ENCODE results near the gene TASOR2. TPM values are rescaled to one million over a fixed set of nuclear protein-coding genes. Genes with fewer than 3 reads are reported as not detected.

Gene TASOR2
- total and polyA plus RNA-seq, 4 donors = 12.3 to 108 (median 29.1) TPM

DNA sequence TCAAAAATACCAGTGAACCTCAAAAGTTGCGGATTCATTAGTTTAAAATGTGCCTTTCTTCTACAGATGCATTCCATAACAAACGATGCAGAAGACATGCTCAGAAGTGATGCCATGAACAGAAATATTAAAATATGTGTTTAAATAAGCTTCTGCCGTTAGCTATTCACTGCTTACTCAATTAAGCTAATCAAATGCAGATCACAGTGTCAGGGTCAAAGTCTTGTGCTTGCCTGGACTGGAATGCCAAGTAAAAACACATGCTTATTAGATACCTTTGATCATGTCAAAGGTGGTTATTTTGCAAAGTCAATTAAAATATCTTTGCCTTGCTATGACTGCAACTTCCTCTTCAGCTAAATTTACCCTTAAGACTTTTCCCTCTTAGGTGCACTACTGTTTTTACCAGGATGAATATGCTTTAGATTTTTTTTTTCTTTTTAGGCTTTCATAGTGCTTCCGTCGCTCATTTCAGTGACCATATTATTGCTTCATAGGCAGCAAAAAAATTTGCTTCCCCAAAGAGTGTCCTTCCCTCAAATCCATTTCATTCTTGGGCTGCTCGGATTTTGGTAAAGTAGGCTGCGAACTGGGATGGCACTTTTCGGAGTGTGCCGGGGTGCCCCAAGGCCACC is 19.1 kb upstream of the TASOR2 start:
- 23 to 28% methylated on average over 9 of the region's 9 CpGs for WGBS, 2 donors
- peak overlapping the region in 1 of 2 donors; percentile 59 for H3K27ac ChIP-seq (ENCODE audit: low read depth in 1 of 2, low read length in 1 of 2)
- ATAC-seq (ENCODE audit: insufficient read depth, low FRiP score) (no peak), DNase-seq (peak in 2 of 3 donors; percentile 25 to 40)
- no peaks in the 10 kb centered on the region for H3K36me3 ChIP-seq (ENCODE audit: control insufficient read depth in 4 of 4, insufficient read depth in 4 of 4, low read length in 4 of 4)
- no peaks in the 10 kb centered on the region for H3K9me3 ChIP-seq (ENCODE audit: control insufficient read depth in 4 of 4, insufficient read depth in 3 of 4, low read length in 3 of 4)
- peak overlapping the region; percentile 90 for H3K4me3 ChIP-seq
- TF ChIP-seq, protein P1, sequence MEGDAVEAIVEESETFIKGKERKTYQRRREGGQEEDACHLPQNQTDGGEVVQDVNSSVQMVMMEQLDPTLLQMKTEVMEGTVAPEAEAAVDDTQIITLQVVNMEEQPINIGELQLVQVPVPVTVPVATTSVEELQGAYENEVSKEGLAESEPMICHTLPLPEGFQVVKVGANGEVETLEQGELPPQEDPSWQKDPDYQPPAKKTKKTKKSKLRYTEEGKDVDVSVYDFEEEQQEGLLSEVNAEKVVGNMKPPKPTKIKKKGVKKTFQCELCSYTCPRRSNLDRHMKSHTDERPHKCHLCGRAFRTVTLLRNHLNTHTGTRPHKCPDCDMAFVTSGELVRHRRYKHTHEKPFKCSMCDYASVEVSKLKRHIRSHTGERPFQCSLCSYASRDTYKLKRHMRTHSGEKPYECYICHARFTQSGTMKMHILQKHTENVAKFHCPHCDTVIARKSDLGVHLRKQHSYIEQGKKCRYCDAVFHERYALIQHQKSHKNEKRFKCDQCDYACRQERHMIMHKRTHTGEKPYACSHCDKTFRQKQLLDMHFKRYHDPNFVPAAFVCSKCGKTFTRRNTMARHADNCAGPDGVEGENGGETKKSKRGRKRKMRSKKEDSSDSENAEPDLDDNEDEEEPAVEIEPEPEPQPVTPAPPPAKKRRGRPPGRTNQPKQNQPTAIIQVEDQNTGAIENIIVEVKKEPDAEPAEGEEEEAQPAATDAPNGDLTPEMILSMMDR (IDR thresholded peaks at IDR 0.05; ENCODE audit: control extremely low read depth, extremely low read depth) = no peak
- peak overlapping the region in 1 of 2 donors; percentile 49 for H3K9ac ChIP-seq (ENCODE audit: insufficient read depth in 1 of 2, low read length in 2 of 2)
- peaks cover 0 to 9% (median 7%) of the 10 kb centered on the region in 5 donors for H3K4me1 ChIP-seq (ENCODE audit: control insufficient read depth in 5 of 5, insufficient read depth in 5 of 5, low read length in 5 of 5)
- H3K27me3 ChIP-seq (ENCODE audit: control insufficient read depth in 3 of 3, insufficient read depth in 3 of 3, low read length in 2 of 3) = peaks cover 0 to 3% (median 0%) of the 10 kb centered on the region in 3 donors

DNA sequence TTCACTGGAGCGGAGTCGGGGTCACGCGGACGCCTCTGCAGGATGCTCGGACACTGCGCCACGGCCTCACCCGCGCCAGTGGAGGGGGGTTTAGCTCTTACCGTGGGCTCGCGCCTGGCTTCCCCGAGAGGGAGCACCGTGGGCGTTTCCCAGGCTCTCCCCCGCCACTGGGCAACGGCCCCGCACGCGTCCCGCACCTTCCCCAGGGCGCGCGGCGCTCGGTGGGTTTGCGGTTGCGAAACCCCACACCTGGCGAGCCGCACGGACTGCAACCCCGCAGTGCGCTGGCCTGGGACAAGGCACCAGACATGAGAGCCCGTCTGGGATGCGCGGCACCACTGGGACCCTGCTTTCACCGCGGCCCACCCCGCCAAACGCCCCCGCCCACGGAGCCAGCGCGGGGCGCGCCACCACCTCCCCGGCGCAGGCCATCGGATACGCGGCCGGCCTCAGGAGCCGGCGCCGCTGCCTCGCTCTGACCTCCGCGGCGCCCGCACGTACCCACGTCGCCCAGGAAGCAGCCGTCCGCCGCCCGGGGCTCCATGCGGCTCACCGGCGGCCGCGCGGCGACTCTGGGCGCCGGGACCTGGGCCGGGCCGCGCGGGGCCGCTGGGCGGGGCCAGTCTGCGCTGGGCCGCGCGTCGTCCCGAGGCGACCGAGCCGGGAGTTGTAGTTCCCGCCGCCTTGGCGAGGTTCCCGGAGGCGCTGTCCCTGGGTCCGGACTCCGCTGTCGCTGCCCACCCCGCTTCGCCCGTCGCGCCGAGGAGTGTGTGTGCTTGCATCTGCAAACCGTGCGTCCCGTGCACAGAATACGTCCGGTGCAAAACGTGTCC is 18.4 kb upstream of the TASOR2 start, which contains the start of gene ASB13:
Gene ASB13, minus strand, starts transcription at position 588 of the 833 bp plus-strand sequence. Its CDS starts 44 bp downstream, at position 544.
- no peaks in the 10 kb centered on the region for H3K36me3 ChIP-seq (ENCODE audit: control insufficient read depth in 4 of 4, insufficient read depth in 4 of 4, low read length in 4 of 4)
- 0% methylated on average over 101 to 112 of the region's 112 CpGs for WGBS, 2 donors
- H3K27ac ChIP-seq (ENCODE audit: low read depth in 1 of 2, low read length in 1 of 2) = peak within 1 kb of the TSS; percentile 59 to 61
- peak within 1 kb of the TSS; percentile 90 for H3K4me3 ChIP-seq
- H3K9me3 ChIP-seq (ENCODE audit: control insufficient read depth in 4 of 4, insufficient read depth in 3 of 4, low read length in 3 of 4) = no peaks in the 10 kb centered on the region
- TF ChIP-seq, protein P1 (IDR thresholded peaks at IDR 0.05; ENCODE audit: control extremely low read depth, extremely low read depth) = no peak
- H3K4me1 ChIP-seq (ENCODE audit: control insufficient read depth in 5 of 5, insufficient read depth in 5 of 5, low read length in 5 of 5) = peaks cover 0 to 9% (median 7%) of the 10 kb centered on the region in 5 donors
- H3K9ac ChIP-seq (ENCODE audit: insufficient read depth in 1 of 2, low read length in 2 of 2) = peak within 1 kb of the TSS in 1 of 2 donors; percentile 49
- DNase-seq (peak; percentile 73 to 83 (median 76)), ATAC-seq (ENCODE audit: insufficient read depth, low FRiP score) (peak; percentile 93)
- peaks cover 0 to 3% (median 0%) of the 10 kb centered on the region in 3 donors for H3K27me3 ChIP-seq (ENCODE audit: control insufficient read depth in 3 of 3, insufficient read depth in 3 of 3, low read length in 2 of 3)

DNA sequence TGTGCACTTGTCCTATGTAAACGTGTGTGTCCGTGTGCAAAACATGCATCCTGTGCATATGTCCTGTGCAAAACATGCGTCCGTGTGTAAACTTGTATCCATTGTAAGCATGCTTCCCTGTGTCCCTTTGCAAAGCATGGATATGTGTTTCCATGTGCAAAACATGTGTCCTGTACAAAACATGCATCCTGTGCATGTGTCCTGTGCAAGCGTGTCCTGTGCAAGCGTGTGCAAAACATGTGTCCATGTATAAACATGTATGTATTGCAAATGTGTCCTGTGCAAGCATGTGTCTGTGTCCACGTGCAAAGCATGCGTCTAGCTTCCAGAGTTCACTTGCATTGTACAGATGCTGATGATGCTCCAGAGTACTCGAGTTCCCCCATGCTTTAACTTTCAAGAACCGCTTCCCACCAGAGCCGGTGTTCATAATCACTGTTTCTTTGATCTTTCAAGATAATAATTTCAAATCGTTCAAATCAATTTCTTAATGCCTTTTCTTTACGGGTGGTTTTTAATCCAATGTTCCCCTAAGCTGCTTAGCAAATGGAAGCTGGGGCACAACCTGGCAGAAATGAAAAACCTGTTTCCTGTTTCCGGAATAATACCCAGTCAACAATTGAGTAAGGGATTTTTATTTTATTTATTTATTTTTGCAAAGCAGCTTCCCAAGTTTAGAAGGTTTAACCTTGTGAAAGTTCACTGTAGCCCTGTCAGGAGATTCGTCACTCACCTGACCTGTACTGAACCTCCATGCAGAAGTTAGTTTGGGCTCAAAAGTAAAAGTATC is 17.6 kb upstream of the TASOR2 start:
- H3K4me1 ChIP-seq (ENCODE audit: control insufficient read depth in 5 of 5, insufficient read depth in 5 of 5, low read length in 5 of 5) = peaks cover 0 to 9% (median 7%) of the 10 kb centered on the region in 5 donors
- DNase-seq (peak in 1 of 3 donors; percentile 19), ATAC-seq (ENCODE audit: insufficient read depth, low FRiP score) (no peak)
- peaks cover 0 to 3% (median 0%) of the 10 kb centered on the region in 3 donors for H3K27me3 ChIP-seq (ENCODE audit: control insufficient read depth in 3 of 3, insufficient read depth in 3 of 3, low read length in 2 of 3)
- peak overlapping the region; percentile 90 for H3K4me3 ChIP-seq
- H3K36me3 ChIP-seq (ENCODE audit: control insufficient read depth in 4 of 4, insufficient read depth in 4 of 4, low read length in 4 of 4) = no peaks in the 10 kb centered on the region
- peak overlapping the region in 1 of 2 donors; percentile 46 for H3K9ac ChIP-seq (ENCODE audit: insufficient read depth in 1 of 2, low read length in 2 of 2)
- no peaks in the 10 kb centered on the region for H3K9me3 ChIP-seq (ENCODE audit: control insufficient read depth in 4 of 4, insufficient read depth in 3 of 4, low read length in 3 of 4)
- no peak overlapping the region for H3K27ac ChIP-seq (ENCODE audit: low read depth in 1 of 2, low read length in 1 of 2)
- TF ChIP-seq, protein P1 (IDR thresholded peaks at IDR 0.05; ENCODE audit: control extremely low read depth, extremely low read depth) = no peak
- WGBS, 2 donors = 25 to 29% methylated on average over 15 of the region's 15 CpGs
